K562 (cell line): ENCODE data around the gene ORAI3. TPM values are rescaled to one million over a fixed set of nuclear protein-coding genes. Genes with fewer than 3 reads are reported as not detected.

Source experiments
- HES1 ChIP-seq: fragments of 450-650 bp; IDR thresholded peaks from 2 replicates; pipeline ENCODE4 v1.6.1; 2016; ENCODE audit warnings: low read depth, mild to moderate bottlenecking, moderate library complexity
- MTA3 ChIP-seq: fragments of 450-650 bp; formaldehyde crosslinking; IDR thresholded peaks from 2 replicates; pipeline ENCODE4 v1.6.1; 2017; ENCODE audit warnings: mild to moderate bottlenecking, borderline replicate concordance
- SIX5 ChIP-seq, 2 experiments: IDR thresholded peaks; 2 replicates each; pipeline ENCODE4 v1.6.1; 2011; ENCODE audit warnings: low read length in 2 of 2, borderline replicate concordance in 1 of 2, low read depth in 1 of 2, mild to moderate bottlenecking in 1 of 2, moderate library complexity in 1 of 2; ENCODE audit not compliant: insufficient read depth in 1 of 2
- SREBF1 ChIP-seq: fragments of 150-350 bp; IDR thresholded peaks from 2 replicates; pipeline ENCODE4 v1.6.1; 2014; ENCODE audit warnings: antibody characterized with exemption, low read depth, low read length, borderline replicate concordance
- ZMIZ1 ChIP-seq, 2 experiments: fragments of 150-350 bp in 1 of 2; IDR thresholded peaks; 2 replicates each; pipeline ENCODE4 v1.6.1; 2012 to 2016; ENCODE audit warnings: low read depth in 2 of 2, low read length in 2 of 2, mild to moderate bottlenecking in 1 of 2, moderate library complexity in 1 of 2
- ZNF165 ChIP-seq: fragments of 250-450 bp; sonication (Bioruptor Pico); IDR thresholded peaks from 2 replicates; pipeline ENCODE4 v1.4.0; 2020; ENCODE audit warnings: borderline replicate concordance
- ZNF197 ChIP-seq: fragments of 200-800 bp; sonication (Bioruptor generic); IDR thresholded peaks from 2 replicates; pipeline ENCODE4 v1.6.1; 2016; ENCODE audit warnings: low read depth, missing genetic modification characterization, missing compliant biosample characterization
- ZNF212 ChIP-seq: fragments of 450-650 bp; formaldehyde crosslinking; IDR thresholded peaks from 2 replicates; pipeline ENCODE4 v1.4.0; 2020; ENCODE audit warnings: mild to moderate bottlenecking
- ZNF318 ChIP-seq, 2 experiments: fragments of 450-650 bp; IDR thresholded peaks; 2 replicates each; pipeline ENCODE4 v1.6.1; 2016; ENCODE audit warnings: mild to moderate bottlenecking in 2 of 2, borderline replicate concordance in 1 of 2, low read depth in 1 of 2, moderate library complexity in 1 of 2
- polyA plus RNA-seq, 8 experiments: library from polyadenylated mRNA; depleted of rRNA in 4 of 8; stranded (reverse) in 5 of 8; unstranded in 3 of 8; fragments of >200 nt; fragmentation: Nextera tagmentation in 2 of 8; fragmentation: Illumina TruSeq in 1 of 8; extraction: Ambion mirVana in 2 of 8; extraction: Trizol in 1 of 8; gene quantifications; 2 replicates each; pipeline versions ENCODE4 v1.2.1 to v1.2.3, GENCODE V29; 2011 to 2014; ENCODE audit warnings: inconsistent platforms in 1 of 8, missing spikeins in 1 of 8
- total RNA-seq, 7 experiments: library from RNA; depleted of rRNA in 6 of 7; stranded (reverse); fragments of >200 nt in 6 of 7; fragmentation: Illumina TruSeq in 2 of 7; extraction: Trizol in 2 of 7; gene quantifications; 2 replicates each; pipeline versions ENCODE4 v1.2.1 to v1.2.3, GENCODE V29; 2011 to 2021; ENCODE audit warnings: low replicate concordance in 1 of 7

Gene ORAI3
- total and polyA plus RNA-seq, 9 of the 15 experiments (the other 6 are each of a cell fraction or from before 2014, with no cell fraction given), result 4.9 to 23.3 (median 14.1) TPM

DNA sequence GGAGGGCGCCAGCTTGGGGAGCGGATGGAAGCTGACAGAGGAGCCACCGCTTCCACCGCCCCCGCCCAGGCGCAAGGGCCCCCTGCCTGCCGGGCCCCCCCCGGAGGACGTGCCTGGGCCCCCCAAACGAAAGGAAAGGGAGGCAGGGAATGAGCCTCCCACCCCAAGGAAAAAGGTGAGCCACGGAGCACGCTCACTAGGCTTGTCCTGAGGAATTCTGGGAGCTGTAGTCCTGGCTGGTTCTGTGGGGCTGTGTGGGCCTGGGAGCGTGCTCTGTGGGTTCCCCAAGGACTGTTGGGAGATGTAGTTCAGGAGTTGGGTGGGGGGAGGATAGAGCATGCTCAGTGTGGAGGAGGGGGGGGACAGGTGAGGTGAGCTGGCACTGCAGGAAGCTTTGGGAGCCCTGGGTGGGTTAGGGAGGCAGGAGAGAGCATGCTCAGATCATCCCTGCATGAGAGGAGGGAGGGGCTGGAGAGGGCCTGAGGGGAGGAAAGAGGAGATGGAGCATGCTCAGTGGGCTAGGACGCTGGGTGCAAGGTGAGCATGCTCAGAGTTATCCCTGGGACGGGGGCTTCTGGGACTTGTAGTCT, 21.0 kb upstream of the ORAI3 start (continued):
- TF ChIP-seq ZNF318 (IDR thresholded peaks at IDR 0.05; ENCODE audit: borderline replicate concordance in 1 of 2, low read depth in 1 of 2) (no peak), SIX5 (IDR thresholded peaks at IDR 0.05; ENCODE audit: borderline replicate concordance in 1 of 2, insufficient read depth in 1 of 2, low read depth in 1 of 2, low read length in 2 of 2) (peak; percentile 73 to 82), ZNF197 (CRISPR knock-in tag) (no peak), SREBF1 (0 out of 2 replicates have a peak, but pooled peaks have one; percentile 23), ZMIZ1 (IDR thresholded peaks at IDR 0.05; ENCODE audit: low read depth in 2 of 2, low read length in 2 of 2) (no peak), ZNF212 (no peak), HES1 (no peak), ZNF165 (CRISPR knock-in tag) (no peak), MTA3 (no peak)
- TF ChIP-seq, all 486 proteins: peak for 17
